Right forelimb (tissue), 1 donor: ENCODE results near the gene DPM2.

Source experiments
- DNase-seq: peaks from one replicate; pipeline ENCODE4 v3.0.0-alpha.2; 2018

DPM2 gene

GRCh38 chr9:127972236-127972871 lies 34.7 kb upstream of the DPM2 start:
- peak; percentile 38 for DNase-seq

DNA sequence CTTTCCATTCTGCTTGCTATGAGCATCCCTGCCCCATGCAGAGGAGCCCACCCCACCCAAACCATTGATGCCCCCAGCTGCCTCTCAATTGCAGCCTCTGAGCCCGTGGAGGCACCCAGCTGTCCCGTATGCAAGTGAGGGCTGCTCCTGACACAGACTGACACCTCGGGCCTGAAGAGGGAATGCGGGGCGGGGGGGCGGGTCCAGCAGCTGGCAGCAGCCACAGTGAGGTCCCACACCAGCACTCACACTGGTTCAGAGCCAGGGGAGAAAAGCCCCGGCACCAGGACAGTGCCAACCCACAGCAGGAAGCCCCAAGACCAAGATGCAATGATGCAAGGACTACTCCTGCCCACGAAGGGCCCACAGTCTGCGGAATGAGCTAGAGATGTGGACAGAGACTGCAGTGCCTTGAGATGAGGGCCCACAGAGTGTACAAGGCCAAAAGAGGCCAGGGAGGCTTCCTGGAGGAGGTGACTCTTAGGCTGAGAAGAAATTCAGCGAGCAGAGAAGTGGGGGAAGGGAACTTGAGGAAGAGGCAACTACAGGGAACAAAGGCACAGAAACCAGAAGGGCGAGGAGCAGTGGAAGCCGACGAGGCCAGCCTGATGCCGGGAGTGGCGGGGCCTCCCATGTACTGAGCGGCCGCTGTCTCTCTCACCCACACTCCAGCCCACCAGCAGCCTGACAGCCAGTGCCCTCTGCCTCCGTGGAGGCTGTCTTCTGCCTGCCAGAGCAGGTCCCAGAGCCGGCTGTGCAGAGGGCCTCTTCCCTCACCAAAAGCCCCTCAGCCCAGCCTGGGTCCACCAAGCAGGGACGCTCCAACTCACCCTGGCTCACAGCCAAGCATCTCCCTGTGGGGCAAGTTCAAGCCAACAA lies 33.9 kb upstream of the DPM2 start:
- peak; percentile 42 for DNase-seq

DNA sequence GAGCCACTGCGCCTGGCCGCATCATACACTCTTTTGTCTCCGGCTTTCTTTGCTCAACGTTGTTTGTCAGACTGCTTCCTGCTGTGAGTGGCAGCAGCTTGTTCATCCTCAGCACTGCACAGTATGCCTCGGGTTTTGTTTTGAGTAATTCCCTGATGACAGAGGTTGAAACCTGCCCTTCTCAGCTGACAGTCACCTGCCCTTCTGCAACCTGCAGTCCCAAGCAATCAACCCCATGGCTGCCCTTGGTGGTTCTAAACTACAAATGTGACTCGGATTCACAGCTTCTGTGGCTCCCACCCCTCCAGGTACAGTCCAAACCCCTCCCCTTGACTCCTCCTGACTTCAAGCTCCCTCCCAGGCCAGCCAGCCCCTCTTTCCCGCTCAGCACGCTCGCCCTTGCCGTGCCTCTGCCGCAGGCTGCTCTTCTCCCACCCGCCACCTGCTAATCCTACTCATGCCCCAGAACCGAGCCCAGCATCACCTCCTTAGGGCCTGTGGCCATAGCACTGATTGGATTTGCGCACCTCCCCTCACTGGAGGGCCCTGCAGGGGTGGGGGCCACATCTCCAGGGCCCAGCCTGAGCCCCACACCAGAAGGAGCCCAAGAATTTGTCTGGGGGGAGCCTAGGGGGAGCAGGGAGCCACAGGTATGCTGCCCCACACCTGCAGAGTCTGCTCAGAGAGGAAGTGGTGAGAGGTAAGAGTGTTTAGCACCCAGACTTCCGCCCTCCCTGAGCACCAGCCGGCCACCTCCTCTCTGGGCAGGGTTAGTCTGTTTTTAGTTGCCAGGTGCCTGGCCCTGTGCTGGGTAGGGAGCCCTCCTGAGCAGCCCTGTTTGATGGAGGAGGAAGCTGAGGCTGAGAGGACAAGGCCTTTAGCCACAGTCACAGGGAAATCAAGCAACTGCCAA lies 33.0 kb upstream of the DPM2 start:
- DNase-seq: no peak

DNA sequence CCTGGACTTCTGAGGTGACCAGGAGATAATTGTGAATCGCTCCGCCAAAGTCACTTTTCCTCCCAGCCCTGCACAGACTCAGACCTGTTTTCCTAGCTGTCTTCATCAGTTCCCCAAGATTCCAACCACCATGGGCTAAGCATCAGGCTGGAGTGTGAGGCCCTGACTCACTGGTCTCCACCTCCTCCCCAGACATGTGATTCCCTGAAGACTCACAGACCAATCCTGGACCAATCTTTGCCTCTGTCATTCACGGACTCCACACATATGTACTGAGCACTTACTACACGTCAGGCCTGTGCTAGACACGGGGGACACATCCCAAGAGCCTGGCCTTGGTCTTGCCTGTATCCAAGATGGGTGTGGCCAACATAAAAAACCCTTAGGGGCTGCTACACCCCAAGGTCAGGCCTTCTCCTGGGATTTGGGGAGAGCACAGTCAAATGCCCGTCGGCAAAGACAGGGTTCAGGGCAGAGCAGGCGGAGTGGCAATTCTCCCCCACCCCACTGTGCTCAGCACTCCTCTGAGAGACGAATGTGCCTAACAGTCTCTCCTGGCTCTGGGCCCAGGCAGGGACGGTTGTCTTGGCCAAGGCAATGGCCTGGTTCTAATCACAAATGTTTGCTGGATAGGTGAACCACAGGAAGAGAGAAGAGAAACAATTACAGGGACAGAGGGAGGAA lies 31.2 kb upstream of the DPM2 start:
- DNase-seq: no peak

DNA sequence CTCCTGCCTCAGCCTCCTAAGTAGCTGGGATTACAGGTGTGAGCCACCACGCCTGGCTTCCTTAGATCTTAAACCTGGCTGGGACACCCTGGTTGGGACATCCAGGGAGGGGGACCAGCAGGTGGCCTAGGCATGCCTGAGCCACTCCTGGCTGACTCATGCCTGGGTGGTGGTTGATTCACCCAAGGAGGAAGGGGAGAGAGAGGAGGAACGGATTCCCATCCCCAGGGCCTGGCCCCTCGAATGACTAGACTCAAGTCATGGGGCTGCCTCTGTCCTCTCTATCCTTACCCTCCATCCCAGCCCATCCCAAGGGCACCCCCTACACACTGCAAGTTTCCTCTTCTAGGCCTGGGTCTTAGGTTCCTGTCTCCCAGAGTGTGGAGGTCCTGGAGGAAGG lies 30.4 kb upstream of the DPM2 start:
- DNase-seq: no peak

DNA sequence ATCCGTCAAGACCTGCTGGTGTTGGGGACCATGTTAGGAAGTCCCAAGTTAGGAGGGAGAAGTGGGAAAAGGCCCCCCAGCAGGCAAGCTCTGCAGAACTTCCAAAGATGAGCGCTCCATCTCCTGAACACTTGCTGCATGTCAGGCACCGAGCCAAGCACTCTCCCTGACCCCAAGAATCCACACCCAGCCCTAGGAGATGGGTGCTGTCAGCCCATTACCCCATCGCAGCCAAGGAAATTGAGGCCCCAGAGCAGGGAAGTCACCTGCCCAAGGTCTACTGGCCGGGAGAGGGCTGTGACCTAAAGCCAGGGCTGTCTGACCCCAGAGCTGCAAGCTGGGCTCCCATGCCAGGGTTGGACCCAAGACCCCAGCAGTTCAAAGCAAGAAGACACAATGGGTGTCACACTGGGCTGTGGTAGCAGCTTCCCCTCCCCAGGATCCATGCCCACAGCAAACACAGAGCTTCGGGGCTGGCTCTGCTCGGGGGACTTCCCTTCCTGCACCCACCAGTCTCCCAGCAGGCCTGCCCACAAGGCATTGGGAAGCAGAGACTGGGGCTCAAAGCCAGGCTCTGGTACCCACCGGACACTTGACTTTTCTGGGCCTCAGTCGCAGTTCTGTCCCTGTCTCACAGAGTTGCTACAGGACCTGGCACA lies 29.6 kb upstream of the DPM2 start:
- no peak for DNase-seq

DNA sequence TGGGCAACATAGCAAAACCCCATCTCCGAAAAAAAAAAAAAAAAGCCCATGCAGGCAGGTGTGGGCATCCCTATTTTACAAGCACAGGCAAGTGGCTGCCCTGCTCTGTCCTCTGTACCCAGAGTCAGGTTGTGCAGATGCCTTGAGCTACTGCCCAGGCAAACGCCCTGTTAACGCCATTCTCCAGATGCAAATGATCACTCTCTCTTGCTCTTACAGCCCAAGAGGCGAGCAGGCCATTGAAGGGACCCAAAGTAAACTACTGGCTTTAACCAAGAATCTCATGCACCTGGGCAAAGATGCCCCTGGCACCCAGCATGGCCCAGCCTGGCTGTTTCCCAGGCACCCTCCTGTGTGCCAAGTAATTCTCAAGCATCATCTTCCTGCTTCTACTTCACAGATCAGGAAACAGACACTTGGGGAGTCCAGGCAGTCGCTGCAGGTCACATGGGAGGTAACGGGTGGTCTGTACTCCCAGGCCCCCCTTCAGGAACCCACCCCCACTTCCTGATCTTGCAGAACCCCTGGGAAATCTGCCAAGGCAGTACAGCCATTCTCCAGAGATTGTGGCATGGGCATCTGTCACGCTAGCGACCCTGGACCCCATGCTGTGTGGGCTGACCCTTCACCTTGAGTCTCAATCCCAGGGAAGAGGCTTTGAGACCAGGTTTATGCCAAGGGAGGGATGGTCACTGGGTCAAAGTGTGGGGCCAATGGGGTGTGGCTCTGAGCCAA lies 28.9 kb upstream of the DPM2 start:
- no peak for DNase-seq

- DNase-seq: no peak
These were observed 28.3 kb upstream of the DPM2 start for GRCh38 chr9:127965953-127966352.

DNA sequence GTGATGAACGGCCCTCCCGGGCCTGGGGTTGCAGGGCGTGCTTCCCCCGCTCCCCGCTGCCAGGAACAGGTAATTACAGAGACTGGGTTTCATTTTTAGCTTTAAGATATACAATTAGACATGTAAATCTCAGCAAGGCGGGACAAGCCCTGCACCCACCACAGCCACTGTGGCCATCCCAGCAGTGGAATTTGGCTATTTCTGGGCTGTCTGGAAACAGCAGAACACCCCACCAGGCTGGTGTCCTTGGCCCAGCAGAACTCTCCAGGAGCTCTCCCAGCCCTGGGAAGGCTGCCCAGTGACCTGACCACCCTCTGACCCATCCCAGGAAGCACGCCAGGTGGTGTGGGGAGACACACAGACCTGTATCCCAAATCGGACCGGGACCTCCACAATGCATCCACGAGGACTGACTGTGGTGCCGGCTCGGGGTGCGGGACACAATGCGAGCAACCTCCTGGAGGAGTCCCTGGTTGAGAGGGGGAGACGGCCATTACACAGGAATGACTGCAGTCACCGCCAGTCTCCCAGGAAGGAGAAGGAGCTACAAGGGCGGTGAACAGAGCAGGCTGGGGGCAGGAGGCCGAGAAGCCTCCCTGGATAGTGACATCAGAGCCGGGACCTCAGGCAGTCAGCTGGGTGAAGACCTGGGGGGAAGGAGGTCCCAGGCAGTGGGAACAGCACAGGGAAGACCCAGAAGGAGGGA lies 25.9 kb upstream of the DPM2 start:
- DNase-seq: no peak

GRCh38 chr9:127963041-127963358 lies 25.3 kb upstream of the DPM2 start:
- no peak for DNase-seq

GRCh38 chr9:127962278-127962677 lies 24.6 kb upstream of the DPM2 start:
- no peak for DNase-seq

DNA sequence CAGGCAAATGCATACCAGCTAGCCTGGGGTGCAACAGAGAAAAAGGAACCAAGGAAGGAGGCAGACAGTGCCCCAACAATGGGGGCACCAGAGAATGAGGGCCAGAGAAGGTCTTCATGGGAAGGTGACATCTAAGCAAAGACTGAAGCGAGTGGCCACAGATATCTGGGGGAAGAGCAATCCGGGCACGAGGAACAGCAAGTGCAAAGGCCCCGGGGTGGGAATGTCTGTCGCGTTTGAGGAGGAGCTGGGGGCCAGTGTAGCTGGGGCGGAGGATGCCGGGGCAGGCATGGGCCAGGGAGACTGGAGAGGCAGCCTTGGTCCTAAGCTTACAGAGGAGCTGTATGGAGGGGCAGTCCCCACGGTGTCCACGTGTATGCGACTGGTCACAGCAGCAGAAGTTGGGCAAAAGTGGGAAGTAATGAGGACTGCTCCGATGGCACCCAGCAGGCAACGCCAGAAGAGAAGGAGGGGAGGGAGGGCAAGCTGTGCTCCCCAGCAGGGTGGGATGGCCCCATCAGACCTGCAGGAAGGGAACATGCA lies 24.0 kb upstream of the DPM2 start:
- no peak for DNase-seq

GRCh38 chr9:127961155-127961490 lies 23.5 kb upstream of the DPM2 start:
- DNase-seq: no peak

GRCh38 chr9:127960410-127961154 lies 22.9 kb upstream of the DPM2 start:
- no peak for DNase-seq

GRCh38 chr9:127959841-127960409 lies 22.3 kb upstream of the DPM2 start:
- DNase-seq: no peak

- no peak for DNase-seq
These were observed 21.7 kb upstream of the DPM2 start for GRCh38 chr9:127959398-127959797.

GRCh38 chr9:127958728-127959127 lies 21.1 kb upstream of the DPM2 start:
- no peak for DNase-seq

GRCh38 chr9:127955294-127956015 lies 17.8 kb upstream of the DPM2 start:
- DNase-seq: no peak

GRCh38 chr9:127954831-127955293 lies 17.2 kb upstream of the DPM2 start:
- DNase-seq: no peak
